GM21825 (cell line): ENCODE results near the gene GAPDH.
"Not testable (repeated sequence)": the region's sequence is repeated elsewhere in the genome, so short reads cannot be mapped to it uniquely, and the experiment has no call there.

Experiments
- ATAC-seq: cut with Tn5 transposase; IDR thresholded peaks from one replicate; pipeline ENCODE4 v1.9.1; 2021; ENCODE audit warnings: mild to moderate bottlenecking, moderate library complexity; ENCODE audit not compliant: unreplicated experiment

Gene GAPDH

GRCh38 chr12:6528539-6529235 lies 5.6 kb upstream of the GAPDH start:
- no peak for ATAC-seq

GRCh38 chr12:6529291-6529737 lies 5.0 kb upstream of the GAPDH start:
- ATAC-seq: no peak

GRCh38 chr12:6530576-6531260 lies 3.6 kb upstream of the GAPDH start:
- no peak for ATAC-seq

GRCh38 chr12:6532051-6532926 lies 2.0 kb upstream of the GAPDH start:
- no peak for ATAC-seq

- ATAC-seq: peak; percentile 15
Measured at GRCh38 chr12:6532927-6533652, 1.2 kb upstream of the GAPDH start.

- no peak for ATAC-seq
Measured at GRCh38 chr12:6533653-6533922, 729 bp upstream of the GAPDH start.

GRCh38 chr12:6534695-6534944 lies 303 bp downstream of the GAPDH start:
- ATAC-seq: no peak

- peak; percentile 1 for ATAC-seq
Measured at GRCh38 chr12:6534945-6535696, 804 bp downstream of the GAPDH start.

GRCh38 chr12:6535697-6535946 lies 1.3 kb downstream of the GAPDH start:
- ATAC-seq: no peak

- ATAC-seq: no peak
Measured at GRCh38 chr12:6535960-6536847, 1.9 kb downstream of the GAPDH start.

- ATAC-seq: no peak
Measured at GRCh38 chr12:6536894-6537579, 2.7 kb downstream of the GAPDH start.

GRCh38 chr12:6537580-6538419 lies 3.5 kb downstream of the GAPDH start:
- not testable (repeated sequence) for ATAC-seq

- ATAC-seq: no peak
Measured at GRCh38 chr12:6538420-6539313, 4.3 kb downstream of the GAPDH start.

- no peak for ATAC-seq
Measured at GRCh38 chr12:6539314-6539682, 5.0 kb downstream of the GAPDH start.

- ATAC-seq: no peak
Measured at GRCh38 chr12:6539707-6540134, 5.4 kb downstream of the GAPDH start.

GRCh38 chr12:6540181-6540877 lies 6.0 kb downstream of the GAPDH start:
- no peak for ATAC-seq
